ENCODE data around the gene TMPRSS4. TPM values are rescaled to one million over a fixed set of nuclear protein-coding genes. Genes with fewer than 3 reads are reported as not detected.

Gene TMPRSS4
- total RNA-seq, 1 experiment from 2014 or later: not detected

DNA sequence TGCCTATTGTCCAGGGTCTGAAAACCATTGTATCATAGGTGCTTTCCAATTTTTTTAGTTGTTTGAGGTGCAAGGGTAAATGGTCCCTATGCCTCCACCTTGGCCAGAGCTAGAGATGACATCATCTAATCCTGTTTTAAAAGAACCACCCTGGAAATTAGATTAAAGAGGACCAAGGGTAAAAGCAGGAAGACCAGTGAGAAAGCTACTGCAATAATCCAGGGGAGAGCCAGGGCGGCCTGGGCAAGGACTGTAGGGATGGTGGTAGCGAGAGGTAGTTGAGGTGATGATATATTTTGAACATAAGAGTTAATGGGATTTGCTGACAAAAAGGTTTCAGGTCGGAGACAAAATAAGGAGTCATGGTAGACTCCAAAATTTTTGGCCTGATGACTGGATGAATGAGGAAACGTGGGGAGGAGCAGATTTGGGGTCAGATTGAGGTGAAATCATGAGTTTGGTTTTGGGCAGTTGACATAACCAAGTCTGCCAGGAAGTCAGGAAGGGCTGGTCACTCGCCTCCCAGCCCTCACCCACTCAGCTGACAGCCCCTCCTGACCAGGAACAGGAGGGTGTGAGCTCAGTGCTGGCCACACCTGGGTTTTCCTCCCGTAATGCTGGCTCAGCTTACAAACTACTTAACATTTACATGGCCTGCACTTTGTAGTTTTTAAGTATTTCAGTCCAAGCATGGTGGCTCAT, 52.7 kb downstream of the TMPRSS4 start:
- no peak for DNase-seq (ENCODE audit: extremely low read depth, low read depth)

DNA sequence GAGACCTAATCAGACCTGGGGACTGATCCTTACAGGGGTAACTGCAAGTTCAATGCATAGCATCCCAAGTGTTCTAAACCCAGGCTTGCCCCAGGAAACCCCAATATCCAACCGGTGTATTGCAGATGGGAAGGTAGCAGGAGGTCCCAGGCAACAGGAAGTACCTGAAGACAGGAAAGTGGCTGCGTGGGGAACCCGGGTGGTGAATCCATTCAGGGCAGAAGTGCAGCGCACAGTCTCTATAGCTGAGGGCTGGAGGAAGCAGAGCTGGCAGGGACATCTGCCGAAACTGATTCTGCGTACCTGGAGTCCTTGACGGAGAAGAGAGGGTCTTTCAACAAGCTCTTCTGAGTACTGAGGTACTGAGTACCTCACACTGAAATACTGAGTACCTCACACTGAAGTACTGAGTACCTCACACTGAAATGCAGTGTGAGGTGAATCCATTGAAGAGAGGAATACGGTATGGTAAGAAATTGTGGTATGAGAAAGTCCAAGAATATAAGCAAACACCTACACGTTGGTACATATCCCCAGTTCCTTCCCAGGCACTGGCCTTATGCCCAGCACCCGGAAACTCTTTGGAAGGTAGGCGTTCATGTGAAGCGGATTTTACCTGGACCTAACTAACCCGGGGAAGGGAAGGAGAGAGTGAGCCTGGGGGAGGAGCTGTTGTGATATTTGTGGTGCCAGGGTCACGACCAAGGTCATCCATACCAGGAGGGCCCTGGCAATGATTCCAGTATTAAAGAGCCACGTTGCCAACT, 55.7 kb downstream of the TMPRSS4 start:
- no peak for DNase-seq (ENCODE audit: extremely low read depth, low read depth)

DNA sequence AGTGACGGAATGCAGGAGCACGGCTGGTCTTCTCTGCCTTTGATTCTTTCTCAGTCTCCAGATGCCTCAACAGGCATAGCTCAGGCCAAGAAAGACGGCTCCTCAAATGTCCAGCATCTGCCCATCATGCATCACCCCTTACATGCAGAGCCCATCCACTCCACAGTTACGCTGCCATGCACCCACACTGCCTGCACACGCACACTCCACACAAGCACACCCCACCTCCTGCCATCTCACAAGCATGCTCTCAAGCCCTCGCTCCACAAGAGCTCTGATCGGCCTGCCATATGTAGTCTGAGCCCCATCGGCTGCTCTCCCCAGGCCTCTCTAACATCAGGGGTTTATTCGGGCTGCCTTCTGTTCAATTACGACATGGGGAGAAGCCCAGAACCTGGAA, 56.9 kb downstream of the TMPRSS4 start:
- DNase-seq (ENCODE audit: extremely low read depth, low read depth): no peak

DNA sequence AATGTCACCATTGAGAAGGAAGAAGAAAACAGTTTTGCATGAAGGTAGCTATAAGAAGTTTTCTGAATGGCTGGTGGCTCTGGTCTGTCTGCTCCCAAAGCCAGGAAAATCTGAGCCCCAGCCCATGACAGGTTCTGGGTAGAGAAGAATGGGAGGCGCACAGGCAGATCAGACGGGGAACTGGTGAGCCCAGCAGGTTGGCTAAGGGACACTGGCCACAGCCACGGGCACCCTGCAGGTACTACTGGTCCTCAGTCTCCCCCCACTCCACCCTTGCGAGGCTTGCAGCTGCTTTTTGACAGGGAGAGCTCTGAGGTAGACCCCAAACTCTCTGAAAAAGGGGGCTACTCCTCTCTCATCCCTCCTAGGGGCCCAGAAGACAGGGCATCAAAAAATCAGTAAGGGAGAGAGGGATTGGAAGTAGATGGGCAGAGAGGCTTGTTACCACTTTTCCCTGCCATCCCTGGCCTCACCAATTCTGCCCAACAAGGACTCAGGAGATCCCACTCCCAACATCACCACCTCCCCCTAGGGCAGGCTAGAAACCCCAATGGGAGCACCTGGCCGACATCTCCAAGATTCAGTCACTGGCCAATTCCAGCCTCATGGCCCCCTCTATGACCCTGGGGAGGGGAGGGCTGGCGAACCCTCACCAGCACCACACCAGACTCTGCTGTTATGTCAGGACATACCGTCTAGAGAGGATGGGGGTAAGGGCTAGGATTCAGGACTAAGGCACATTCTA, 58.3 kb downstream of the TMPRSS4 start:
- no peak for DNase-seq (ENCODE audit: extremely low read depth, low read depth)

DNA sequence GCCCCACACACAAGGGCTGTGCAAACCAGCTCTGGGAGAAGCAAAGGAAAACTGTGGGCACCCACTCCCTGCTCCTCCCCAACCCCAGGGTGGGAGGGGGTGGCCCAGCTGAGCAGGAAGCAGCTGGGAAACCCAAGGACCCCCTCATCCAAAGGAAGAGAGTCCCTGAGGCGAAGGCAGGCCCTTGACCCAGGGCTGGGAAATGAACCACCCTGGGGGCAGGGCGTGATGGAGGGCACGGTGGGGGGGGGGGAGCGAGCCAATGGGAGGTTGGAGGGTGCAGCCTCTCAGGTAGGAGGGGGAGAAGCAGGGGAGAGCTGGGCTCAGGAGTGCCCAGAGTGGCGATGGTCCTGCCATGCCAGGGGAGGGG, 58.9 kb downstream of the TMPRSS4 start:
- no peak for DNase-seq (ENCODE audit: extremely low read depth, low read depth)

DNA sequence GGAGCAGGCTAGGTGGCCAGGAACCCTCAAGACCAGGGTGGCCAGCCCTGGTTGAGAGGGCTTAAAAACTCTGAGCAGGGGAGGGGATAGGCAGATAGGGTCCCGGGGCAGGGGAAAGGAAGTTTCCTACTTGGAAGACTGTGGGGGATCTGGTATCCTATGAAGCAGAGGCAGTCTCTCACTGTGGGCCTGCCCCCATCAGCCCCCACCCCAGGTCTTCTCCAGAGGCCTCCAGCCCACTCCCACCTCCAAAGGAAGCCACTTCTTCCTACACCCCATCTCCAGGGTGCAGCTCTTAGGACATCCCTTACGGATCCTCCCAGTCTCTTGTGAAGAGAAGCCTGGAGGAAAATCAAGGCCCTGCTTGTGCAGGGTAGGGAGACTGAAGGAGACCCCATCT, 59.5 kb downstream of the TMPRSS4 start:
- DNase-seq (ENCODE audit: extremely low read depth, low read depth): no peak

DNA sequence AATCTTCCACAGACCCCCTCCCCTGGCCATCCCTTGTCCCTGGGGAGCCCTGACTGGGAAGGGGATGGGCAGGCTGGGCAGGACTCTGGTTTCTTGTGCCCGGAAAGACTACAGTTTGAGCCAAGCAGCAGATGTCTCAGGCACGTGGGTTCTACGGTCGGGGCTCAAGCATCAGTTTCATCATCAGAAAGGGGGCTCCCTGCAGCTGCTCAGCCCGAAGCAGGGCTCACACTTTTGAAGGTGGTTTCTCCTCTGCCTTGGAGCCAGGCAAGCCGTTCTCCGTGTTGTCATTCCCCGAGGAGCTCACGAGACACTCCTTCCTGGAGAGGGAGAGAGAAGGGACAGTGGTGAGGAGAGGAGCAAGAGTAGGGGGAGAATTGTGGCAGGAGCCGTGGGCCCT, 59.9 kb downstream of the TMPRSS4 start:
- no peak for DNase-seq (ENCODE audit: extremely low read depth, low read depth)

DNA sequence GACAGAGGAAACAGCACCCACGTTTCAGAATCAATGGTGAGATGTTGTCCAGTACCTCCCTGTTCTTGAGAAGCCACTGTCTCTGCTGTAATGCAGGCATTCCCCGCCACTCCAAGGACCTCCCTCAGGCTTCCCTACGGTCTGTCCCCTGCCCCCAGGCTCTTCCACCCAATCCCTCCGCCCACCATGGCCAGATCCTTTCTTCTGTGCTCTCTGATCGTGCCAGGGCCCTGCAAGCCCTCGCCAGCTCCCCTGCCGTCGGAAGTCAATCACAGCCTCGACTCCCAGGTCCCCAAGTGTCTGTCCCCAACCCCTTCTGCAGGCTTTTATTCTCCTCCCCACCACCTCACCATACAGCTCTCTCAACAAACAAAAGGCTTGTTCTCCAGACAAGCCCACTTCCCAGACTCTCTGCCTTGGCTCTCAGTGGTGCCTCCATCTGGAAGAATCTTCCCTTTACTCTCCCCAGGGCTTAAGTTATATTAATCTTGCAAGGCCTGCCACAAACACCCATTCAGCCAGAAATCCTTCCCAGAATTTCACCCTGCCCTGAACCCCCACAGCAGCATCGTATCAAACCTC, 62.1 kb downstream of the TMPRSS4 start:
- no peak for DNase-seq (ENCODE audit: extremely low read depth, low read depth)

DNA sequence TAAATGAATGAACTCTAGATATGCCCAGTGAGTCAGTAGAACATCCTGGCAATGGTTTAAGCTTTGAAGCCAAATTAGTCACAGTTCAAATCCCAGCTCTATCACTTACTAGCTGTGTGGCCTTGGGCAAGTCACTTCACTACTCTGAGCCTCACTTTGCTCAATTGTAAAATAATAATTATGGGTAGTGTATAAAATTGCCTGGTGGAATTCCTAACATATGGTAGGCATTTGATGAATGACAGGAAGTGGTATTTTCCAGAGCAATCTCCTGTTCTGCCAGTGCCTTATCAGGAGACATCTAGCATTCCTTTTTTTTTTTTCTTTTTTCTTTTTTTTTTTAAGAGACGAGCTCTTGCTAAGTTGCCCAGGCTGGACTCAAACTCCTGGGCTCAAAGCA, 62.7 kb downstream of the TMPRSS4 start:
- no peak for DNase-seq (ENCODE audit: extremely low read depth, low read depth)

DNA sequence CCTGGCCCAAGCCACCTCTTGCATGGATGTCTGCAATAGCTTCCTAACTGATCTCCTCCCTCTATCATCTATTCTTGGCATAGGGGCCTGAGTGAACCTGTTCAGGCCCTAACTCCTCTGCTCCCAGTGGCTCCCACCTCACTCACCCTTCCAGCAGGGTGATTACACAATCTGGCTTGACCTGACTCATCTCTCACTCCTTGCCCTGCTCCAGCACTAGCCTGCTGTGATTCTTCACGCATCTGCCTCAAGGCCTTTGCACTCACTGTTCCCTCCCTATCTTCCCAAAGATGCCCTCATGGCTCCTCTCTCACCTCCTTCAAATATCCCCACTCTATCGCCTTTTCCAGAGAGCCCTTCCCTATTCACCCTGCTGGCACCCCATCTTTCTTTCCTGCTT, 65.2 kb downstream of the TMPRSS4 start:
- DNase-seq (ENCODE audit: extremely low read depth, low read depth): no peak

DNA sequence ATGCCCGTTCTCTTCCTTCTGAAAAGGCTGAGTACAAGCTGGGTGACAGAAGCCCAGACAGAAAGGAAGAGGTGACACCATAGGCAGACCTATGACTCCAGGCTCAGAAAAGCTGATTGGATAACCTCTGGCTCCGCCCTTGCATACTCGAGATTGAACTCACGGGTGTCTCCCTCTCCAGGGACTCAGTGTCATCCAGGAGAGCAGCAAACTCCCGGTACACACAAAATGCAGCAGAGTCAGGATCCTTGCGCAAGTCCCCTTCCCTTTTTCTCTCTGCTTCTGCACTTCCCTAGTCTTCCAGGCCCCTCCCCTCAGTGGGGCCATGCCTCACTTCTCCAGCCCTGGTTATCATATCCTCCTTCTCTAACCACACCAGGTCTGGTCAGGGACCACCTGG, 65.9 kb downstream of the TMPRSS4 start:
- no peak for DNase-seq (ENCODE audit: extremely low read depth, low read depth)

DNA sequence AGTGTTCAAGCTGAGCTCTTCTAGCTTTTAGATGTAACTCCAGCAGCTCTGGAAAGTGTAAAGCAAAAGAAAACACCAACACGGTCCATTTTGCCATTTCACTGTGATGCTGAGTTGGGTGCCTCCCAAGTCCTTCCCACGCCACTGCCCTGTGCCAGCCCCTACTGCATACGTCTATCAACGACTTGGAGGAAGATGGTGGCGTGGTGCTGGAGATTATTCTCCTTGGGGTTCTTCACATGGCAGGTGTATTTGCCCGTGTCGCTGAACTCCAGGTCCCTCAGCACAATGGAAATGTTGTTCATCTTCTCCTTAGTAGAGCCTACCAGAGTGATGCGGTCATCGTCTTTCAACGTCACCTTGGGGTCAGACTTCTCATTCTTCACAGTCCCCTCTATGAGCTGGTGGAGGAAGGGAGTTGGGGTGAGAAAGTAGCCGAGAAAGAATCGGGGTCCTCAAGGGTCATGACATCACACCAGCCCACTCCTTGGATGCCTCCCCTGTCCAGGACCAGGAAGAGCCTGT, 66.8 kb downstream of the TMPRSS4 start:
- DNase-seq (ENCODE audit: extremely low read depth, low read depth): no peak

DNA sequence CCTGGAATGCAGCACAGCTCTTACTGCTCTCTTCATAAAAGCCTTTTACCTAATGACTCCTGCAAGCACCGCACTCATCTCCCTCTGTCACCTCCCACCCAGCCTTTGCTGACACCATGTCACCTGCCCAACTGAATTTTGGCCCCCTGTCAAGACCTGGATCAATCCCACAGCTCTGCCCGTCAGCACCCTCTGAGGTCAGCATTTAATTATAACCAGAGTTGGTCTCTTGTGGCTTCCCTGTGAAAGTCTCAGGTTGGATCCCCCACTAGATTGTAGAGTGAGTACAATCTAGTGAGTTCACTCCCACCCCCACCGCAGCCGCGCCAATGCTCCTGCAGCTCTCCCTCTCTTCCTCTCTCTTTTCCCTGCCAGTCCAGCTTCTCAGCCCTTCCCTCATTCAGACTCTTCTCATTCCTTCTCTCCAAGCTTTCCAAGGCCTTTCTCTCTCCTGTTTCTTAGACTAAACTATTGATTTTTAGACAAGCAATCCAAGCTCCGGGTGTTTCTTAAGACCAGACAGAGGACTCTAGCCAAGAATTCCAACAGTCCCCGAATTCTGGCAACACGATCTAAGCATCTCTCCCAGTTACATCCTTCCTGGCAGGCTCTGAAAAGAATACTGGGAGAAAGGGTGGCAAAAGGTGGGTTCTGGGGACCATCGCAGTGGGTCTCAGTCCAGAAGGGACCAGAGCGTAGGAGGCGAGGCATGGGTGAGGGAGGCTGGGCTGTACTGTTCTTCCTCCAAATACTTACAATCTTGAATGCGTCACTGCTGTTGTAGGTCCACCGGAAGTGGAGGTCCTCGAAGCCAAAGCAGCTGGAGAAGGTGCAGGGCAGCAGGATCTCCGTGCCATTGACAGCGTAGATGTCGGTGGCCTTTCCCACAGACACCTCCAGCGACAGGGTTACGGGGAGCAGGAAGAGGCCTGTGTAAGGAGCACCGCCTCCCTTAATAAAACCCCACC, 67.7 kb downstream of the TMPRSS4 start:
- DNase-seq (ENCODE audit: extremely low read depth, low read depth): no peak

DNA sequence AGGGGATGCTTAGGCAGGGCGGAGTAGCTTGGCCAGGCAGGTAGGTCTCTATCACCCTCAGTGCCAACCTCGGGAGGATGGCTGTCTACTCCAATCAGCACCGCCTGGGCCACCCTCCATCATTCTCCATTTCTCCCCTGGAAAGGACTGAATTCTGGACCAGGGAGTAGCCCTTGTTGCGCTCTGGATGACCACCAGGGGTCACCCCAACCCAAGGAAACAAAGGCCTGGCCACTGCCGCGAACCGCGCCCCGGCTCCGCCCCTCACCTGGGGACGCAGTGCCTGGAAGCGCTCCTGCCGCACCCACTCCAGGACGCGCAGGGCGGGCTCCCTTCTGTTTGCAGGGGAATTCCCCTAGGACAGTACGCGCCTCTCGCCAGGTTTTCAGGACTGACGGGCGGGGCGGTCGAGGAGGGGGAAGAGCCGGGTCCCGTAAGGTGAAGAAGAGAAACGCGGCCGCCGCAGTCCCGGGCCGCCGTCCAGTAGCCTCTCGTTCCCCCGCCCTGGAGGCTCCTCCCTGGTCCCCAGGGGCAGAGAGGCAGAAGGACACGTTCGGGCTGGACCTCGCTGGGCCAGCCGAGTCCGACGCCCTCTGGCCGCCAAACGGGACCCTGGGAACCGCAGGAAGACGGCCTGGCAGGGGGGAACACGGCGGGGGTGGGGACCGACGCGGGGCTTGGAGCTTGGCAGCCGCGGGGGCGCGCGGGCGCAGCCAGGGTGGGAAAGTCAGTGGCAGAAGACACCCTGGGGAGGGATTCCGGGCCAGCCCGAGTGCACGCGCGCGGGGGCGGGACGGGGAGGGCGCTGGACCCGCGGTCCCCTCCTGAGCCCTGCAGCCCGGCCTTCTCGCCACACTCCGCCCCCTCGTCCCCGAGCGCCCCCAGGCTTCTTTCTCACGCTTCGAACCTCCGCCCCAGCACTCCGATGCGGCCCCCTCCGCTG, 68.7 kb downstream of the TMPRSS4 start:
- peak; percentile 68 for DNase-seq (ENCODE audit: extremely low read depth, low read depth)

DNA sequence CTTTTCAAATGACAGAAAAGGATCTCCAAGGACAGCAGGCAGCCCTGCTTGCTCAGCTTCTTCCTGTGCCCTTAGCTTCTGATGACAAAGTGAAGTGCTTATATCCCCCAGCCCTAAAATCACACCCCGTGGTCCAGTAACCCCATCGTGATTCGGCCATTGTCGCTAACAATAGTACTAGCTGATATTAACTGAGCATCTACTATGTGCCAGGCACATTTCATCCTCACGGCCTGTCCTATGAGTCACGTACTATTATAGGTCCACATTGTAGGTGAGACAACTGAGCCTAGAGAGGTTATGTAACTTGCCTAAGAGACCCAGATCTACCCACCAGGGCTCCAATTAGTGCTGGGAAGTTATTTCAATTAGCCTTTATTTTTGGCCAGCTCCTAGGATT, 69.7 kb downstream of the TMPRSS4 start:
- DNase-seq (ENCODE audit: extremely low read depth, low read depth): no peak

DNA sequence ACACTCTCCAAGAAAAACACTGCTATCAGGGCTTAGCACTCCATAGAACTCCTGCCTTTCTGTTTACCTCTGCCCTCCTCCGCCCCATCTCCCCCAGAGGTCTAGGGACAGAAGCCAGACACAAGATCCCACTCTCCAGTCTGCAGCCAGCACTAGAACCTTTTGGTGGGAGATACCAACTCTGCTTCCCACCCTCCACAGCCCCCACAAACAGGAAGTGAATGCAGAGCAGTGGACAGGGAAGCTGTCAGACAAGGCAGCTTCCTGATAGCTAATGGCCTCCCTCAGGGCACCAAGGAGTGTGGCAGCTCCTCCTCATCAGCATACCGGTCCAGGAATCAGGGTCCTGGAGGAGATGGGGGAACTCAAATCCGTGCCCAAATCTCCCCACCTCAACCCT, 70.6 kb downstream of the TMPRSS4 start:
- no peak for DNase-seq (ENCODE audit: extremely low read depth, low read depth)

DNA sequence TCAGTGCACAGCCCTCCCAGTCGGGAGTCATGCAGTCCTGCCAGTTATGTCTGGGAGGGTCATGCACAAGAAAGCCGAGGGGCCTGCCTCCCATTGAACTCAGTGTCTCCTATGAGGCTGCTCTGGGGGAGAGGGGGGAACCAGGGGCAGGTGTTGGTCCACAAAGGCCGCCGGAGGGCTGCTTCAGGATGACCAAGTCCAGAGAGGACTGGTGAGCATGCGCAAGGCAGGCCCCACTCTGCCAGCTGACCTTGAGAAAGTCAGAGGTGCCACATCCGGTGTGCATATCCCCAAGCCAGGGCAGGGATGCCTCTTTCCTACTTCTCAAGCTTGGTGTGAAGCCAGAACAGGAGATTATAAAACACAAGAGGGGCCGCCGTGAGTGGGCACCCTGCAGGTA, 71.4 kb downstream of the TMPRSS4 start:
- DNase-seq (ENCODE audit: extremely low read depth, low read depth): no peak

DNA sequence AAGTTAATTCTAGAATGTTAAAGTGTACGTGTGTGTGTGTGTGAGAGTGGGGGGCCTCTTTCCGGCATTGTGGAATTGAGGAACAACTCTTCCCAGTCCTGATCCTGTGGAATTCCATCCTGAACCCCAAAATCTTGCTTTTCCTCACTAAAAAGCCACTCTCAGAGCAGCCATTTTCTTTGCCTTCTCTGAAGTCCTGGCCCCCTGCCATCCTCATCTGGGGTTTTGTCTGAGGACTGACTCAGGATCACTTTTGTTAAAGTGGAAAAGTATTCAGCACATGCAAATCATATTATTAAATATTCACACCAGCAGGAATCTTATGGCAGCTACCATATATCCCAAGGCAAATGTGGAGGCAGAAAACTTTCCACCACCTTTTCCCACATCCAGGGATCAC, 72.0 kb downstream of the TMPRSS4 start:
- DNase-seq (ENCODE audit: extremely low read depth, low read depth): no peak

DNA sequence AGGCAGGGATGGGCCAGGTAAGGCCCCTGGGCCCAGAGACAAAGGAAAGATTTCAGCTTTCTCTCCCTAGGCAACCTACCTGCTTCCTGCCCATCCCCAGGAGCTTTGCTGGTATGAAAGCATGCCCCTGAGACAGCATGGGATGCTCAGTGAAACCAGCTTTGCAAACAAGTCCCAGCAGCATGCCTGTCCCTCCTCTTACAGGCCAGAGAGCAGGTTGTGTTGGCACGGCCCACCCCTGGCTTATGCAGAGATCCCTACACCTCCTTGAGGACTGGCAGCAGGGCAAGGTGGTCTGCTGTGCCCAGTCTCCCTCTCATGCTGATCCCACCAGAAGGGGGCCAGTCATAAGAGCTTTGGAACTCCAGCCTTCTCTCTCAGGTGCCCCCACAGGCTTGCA, 72.6 kb downstream of the TMPRSS4 start:
- DNase-seq (ENCODE audit: extremely low read depth, low read depth): no peak
